ENCODE data around the gene U2SURP.

Gene U2SURP

DNA sequence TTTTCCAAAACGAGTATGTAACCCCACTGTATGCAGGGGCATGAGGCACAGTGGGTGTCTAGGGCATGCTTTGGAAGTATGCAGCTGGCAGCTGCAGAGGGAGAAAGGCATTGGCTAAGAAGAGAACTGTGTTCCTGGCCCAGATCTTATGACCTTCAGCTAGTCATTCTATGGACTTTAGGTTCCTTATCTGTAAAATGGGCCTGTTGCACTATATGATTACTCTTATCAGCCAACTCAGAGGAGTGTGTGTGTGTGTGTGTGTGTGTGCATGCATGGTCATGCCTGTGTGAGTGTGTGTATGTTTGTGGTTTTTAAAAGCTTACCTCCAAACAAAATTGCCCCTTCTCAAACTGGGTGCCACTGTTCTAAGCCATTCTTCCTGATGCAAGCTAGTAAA, 90.8 kb downstream of the U2SURP start:
- no peak overlapping the region for H2AFZ ChIP-seq (ENCODE audit: low read depth)
- no peak overlapping the region for H3K9ac ChIP-seq
- TF ChIP-seq, protein P1, sequence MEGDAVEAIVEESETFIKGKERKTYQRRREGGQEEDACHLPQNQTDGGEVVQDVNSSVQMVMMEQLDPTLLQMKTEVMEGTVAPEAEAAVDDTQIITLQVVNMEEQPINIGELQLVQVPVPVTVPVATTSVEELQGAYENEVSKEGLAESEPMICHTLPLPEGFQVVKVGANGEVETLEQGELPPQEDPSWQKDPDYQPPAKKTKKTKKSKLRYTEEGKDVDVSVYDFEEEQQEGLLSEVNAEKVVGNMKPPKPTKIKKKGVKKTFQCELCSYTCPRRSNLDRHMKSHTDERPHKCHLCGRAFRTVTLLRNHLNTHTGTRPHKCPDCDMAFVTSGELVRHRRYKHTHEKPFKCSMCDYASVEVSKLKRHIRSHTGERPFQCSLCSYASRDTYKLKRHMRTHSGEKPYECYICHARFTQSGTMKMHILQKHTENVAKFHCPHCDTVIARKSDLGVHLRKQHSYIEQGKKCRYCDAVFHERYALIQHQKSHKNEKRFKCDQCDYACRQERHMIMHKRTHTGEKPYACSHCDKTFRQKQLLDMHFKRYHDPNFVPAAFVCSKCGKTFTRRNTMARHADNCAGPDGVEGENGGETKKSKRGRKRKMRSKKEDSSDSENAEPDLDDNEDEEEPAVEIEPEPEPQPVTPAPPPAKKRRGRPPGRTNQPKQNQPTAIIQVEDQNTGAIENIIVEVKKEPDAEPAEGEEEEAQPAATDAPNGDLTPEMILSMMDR (conservative IDR thresholded peaks at IDR 0.05; ENCODE audit: low read depth, low read length): no peak
- H4K20me1 ChIP-seq (ENCODE audit: insufficient read depth): no peaks in the 10 kb centered on the region
- no peaks in the 10 kb centered on the region for H3K27me3 ChIP-seq (ENCODE audit: insufficient read depth, low read depth)
- H3K79me2 ChIP-seq (ENCODE audit: insufficient read depth, low read depth): no peaks in the 10 kb centered on the region
- no peak overlapping the region for H3K4me2 ChIP-seq
- H3K36me3 ChIP-seq (ENCODE audit: insufficient read depth): no peaks in the 10 kb centered on the region
- H3K27ac ChIP-seq: no peak overlapping the region
- H3K4me1 ChIP-seq (ENCODE audit: low read depth, poor library complexity, severe bottlenecking): peaks cover 13% of the 10 kb centered on the region
- no peak overlapping the region for H3K4me3 ChIP-seq (IDR thresholded peaks at IDR 0.05; ENCODE audit: insufficient read depth, low read depth, low read length)

DNA sequence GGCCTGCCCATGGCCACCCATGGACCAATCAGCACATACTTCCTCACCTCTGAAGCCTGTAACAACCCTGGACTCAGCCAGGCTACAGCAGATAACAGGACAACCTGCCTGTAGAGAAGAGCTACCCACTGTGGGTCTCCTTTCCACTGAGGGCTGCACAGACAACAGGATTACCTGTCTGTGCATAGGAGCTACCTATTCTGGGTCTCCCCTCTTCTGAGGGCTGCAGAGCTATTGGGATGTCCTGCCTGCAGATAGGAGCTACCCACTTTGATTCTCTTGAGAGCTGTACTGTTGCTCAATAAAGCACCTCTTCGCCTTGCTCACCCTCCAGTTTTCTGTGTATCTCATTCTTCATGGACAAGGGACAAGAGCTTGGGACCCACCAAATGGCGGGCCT, 94.4 kb downstream of the U2SURP start:
- Histone ChIP-seq H2AFZ (ENCODE audit: low read depth) (no peak overlapping the region), H3K9ac (no peak overlapping the region), H3K4me3 (IDR thresholded peaks at IDR 0.05; ENCODE audit: insufficient read depth, low read depth, low read length) (no peak overlapping the region), H3K79me2 (ENCODE audit: insufficient read depth, low read depth) (no peaks in the 10 kb centered on the region), H3K36me3 (ENCODE audit: insufficient read depth) (no peaks in the 10 kb centered on the region), H3K4me1 (ENCODE audit: low read depth, poor library complexity, severe bottlenecking) (no peaks in the 10 kb centered on the region), H3K27ac (no peak overlapping the region), H3K4me2 (no peak overlapping the region), H4K20me1 (ENCODE audit: insufficient read depth) (no peaks in the 10 kb centered on the region), H3K27me3 (ENCODE audit: insufficient read depth, low read depth) (no peaks in the 10 kb centered on the region)
- TF ChIP-seq, protein P1 (conservative IDR thresholded peaks at IDR 0.05; ENCODE audit: low read depth, low read length): no peak

DNA sequence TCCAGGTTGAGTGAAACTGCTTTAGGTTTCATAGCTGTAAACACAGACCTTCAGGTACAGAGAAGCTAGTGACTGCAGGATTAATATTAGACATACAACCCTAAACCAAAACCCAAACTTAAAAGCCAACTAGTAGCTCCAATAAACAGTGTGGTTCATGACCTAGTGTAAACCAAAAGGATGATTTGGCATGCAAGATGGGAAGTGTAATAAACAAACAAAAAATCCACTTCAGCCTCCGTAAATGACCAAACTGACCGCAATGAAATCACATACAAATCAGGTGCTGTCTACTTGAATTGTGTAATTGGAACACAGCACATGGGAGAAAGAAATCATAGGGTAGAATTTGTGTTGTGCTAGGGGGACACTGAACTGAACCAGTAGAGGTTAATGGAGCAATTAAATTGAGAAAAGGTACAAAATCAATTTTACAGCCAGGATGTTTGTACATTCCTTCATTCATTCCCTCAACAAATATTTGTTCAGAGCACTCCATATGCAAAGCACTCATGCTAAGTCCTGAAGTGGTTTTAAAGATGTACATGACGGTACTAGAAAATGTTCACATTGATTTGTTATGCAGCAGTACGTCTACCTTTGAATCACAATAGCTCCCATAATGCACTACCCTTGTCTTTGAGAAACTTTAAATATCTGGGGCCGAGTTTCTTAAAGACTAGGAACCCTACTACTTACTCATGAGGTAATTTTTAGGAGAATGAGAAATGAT, 96.8 kb downstream of the U2SURP start:
- Histone ChIP-seq H3K4me3 (IDR thresholded peaks at IDR 0.05; ENCODE audit: insufficient read depth, low read depth, low read length) (no peak overlapping the region), H3K4me2 (no peak overlapping the region), H3K36me3 (ENCODE audit: insufficient read depth) (no peaks in the 10 kb centered on the region), H3K4me1 (ENCODE audit: low read depth, poor library complexity, severe bottlenecking) (no peaks in the 10 kb centered on the region), H3K9ac (no peak overlapping the region), H3K27me3 (ENCODE audit: insufficient read depth, low read depth) (no peaks in the 10 kb centered on the region), H3K27ac (no peak overlapping the region), H3K79me2 (ENCODE audit: insufficient read depth, low read depth) (no peaks in the 10 kb centered on the region), H4K20me1 (ENCODE audit: insufficient read depth) (no peaks in the 10 kb centered on the region), H2AFZ (ENCODE audit: low read depth) (no peak overlapping the region)
- TF ChIP-seq, protein P1 (conservative IDR thresholded peaks at IDR 0.05; ENCODE audit: low read depth, low read length): no peak

DNA sequence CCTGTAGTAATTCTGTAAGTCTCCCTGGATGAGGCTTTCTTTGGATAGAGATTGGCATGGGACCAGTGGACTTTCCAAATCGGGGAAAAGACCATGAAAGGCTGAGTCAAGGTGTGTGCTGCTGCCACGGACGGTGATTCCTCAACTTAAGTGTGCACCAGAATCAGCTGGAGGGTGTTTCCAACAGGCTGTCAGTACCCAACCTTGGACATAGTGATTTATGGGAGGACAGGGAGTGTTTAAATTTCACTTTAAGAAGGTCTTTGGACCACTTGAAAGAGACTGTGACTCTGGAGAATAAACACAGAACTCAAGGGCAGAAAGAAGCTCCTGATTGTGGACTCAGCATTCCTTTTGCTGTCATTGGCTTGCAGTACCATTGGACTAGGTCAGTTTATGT, 97.8 kb downstream of the U2SURP start:
- H4K20me1 ChIP-seq (ENCODE audit: insufficient read depth): no peaks in the 10 kb centered on the region
- H3K4me1 ChIP-seq (ENCODE audit: low read depth, poor library complexity, severe bottlenecking): no peaks in the 10 kb centered on the region
- TF ChIP-seq, protein P1 (conservative IDR thresholded peaks at IDR 0.05; ENCODE audit: low read depth, low read length): no peak
- no peaks in the 10 kb centered on the region for H3K36me3 ChIP-seq (ENCODE audit: insufficient read depth)
- no peak overlapping the region for H3K27ac ChIP-seq
- H3K27me3 ChIP-seq (ENCODE audit: insufficient read depth, low read depth): no peaks in the 10 kb centered on the region
- H3K9ac ChIP-seq: no peak overlapping the region
- no peaks in the 10 kb centered on the region for H3K79me2 ChIP-seq (ENCODE audit: insufficient read depth, low read depth)
- no peak overlapping the region for H2AFZ ChIP-seq (ENCODE audit: low read depth)
- no peak overlapping the region for H3K4me2 ChIP-seq
- H3K4me3 ChIP-seq (IDR thresholded peaks at IDR 0.05; ENCODE audit: insufficient read depth, low read depth, low read length): no peak overlapping the region
